ENCODE results near the gene IFT122. TPM values are rescaled to one million over a fixed set of nuclear protein-coding genes. Genes with fewer than 3 reads are reported as not detected.
"Not testable (repeated sequence)": the region's sequence is repeated elsewhere in the genome, so short reads cannot be mapped to it uniquely, and the experiment has no call there.

The IFT122 gene
- total RNA-seq, 1 experiment from 2014 or later = 35.5 TPM

- CTCF ChIA-PET = interaction anchor here (1.4 kb wide), 1 partner anchor 17 kb away, joined by 4 read pairs; no protein-coding TSS in a partner anchor
- no peak overlapping the region for H3K4me3 Mint-ChIP-seq (ENCODE audit: low read depth, unreplicated experiment)
- no peaks in the 10 kb centered on the region for H3K9me3 Mint-ChIP-seq (ENCODE audit: low read depth, unreplicated experiment)
- no peaks in the 10 kb centered on the region for H3K4me1 Mint-ChIP-seq (ENCODE audit: low read depth, unreplicated experiment)
- no peaks in the 10 kb centered on the region for H3K27me3 Mint-ChIP-seq (ENCODE audit: unreplicated experiment)
- H3K27ac Mint-ChIP-seq (ENCODE audit: unreplicated experiment) = no peak overlapping the region
- intact Hi-C loops (cut with micrococcal nuclease; ENCODE audit: unreplicated experiment) = no loop called here
- no TSS peak for BruUV-seq (replicated peaks)
- DNase-seq = no peak
- no peak for TF ChIP-seq CTCF (IDR thresholded peaks at IDR 0.05; ENCODE audit: unreplicated experiment)
- peaks cover 4% of the 10 kb centered on the region for H3K36me3 Mint-ChIP-seq (ENCODE audit: insufficient read depth, unreplicated experiment)
These were observed 33.7 kb downstream of the IFT122 start for GRCh38 chr3:129473769-129474152.

GRCh38 chr3:129474984-129475804, 35.2 kb downstream of the IFT122 start:
- intact Hi-C loops (cut with micrococcal nuclease; ENCODE audit: unreplicated experiment) = no loop called here
- Mint-ChIP-seq H3K4me1 (ENCODE audit: low read depth, unreplicated experiment) (no peaks in the 10 kb centered on the region), H3K9me3 (ENCODE audit: low read depth, unreplicated experiment) (no peaks in the 10 kb centered on the region), H3K27ac (ENCODE audit: unreplicated experiment) (no peak overlapping the region), H3K27me3 (ENCODE audit: unreplicated experiment) (no peaks in the 10 kb centered on the region), H3K36me3 (ENCODE audit: insufficient read depth, unreplicated experiment) (peaks cover 4% of the 10 kb centered on the region), H3K4me3 (ENCODE audit: low read depth, unreplicated experiment) (no peak overlapping the region)
- no peak for DNase-seq
- TF ChIP-seq CTCF (IDR thresholded peaks at IDR 0.05; ENCODE audit: unreplicated experiment) = no peak
- BruUV-seq (replicated peaks) = no TSS peak
- CTCF ChIA-PET = interaction anchor here (0.7 kb wide), 1 partner anchor 9 kb away, joined by 5 read pairs; no protein-coding TSS in a partner anchor

- Mint-ChIP-seq H3K27ac (ENCODE audit: unreplicated experiment) (no peak overlapping the region), H3K4me1 (ENCODE audit: low read depth, unreplicated experiment) (no peaks in the 10 kb centered on the region), H3K27me3 (ENCODE audit: unreplicated experiment) (no peaks in the 10 kb centered on the region), H3K9me3 (ENCODE audit: low read depth, unreplicated experiment) (no peaks in the 10 kb centered on the region), H3K4me3 (ENCODE audit: low read depth, unreplicated experiment) (no peak overlapping the region), H3K36me3 (ENCODE audit: insufficient read depth, unreplicated experiment) (peaks cover 4% of the 10 kb centered on the region)
- CTCF ChIA-PET = interaction anchor here (0.7 kb wide), 1 partner anchor 9 kb away, joined by 5 read pairs; no protein-coding TSS in a partner anchor
- no TSS peak for BruUV-seq (replicated peaks)
- DNase-seq = no peak
- TF ChIP-seq CTCF (IDR thresholded peaks at IDR 0.05; ENCODE audit: unreplicated experiment) = no peak
- intact Hi-C loops (cut with micrococcal nuclease; ENCODE audit: unreplicated experiment) = no loop called here
These were observed 35.8 kb downstream of the IFT122 start for GRCh38 chr3:129475863-129476262.

- BruUV-seq (replicated peaks) = no TSS peak
- intact Hi-C loops (cut with micrococcal nuclease; ENCODE audit: unreplicated experiment) = no loop called here
- TF ChIP-seq CTCF (IDR thresholded peaks at IDR 0.05; ENCODE audit: unreplicated experiment) = no peak
- H3K27me3 Mint-ChIP-seq (ENCODE audit: unreplicated experiment) = no peaks in the 10 kb centered on the region
- no peaks in the 10 kb centered on the region for H3K9me3 Mint-ChIP-seq (ENCODE audit: low read depth, unreplicated experiment)
- DNase-seq = no peak
- H3K4me1 Mint-ChIP-seq (ENCODE audit: low read depth, unreplicated experiment) = no peaks in the 10 kb centered on the region
- H3K36me3 Mint-ChIP-seq (ENCODE audit: insufficient read depth, unreplicated experiment) = peaks cover 4% of the 10 kb centered on the region
- no peak overlapping the region for H3K27ac Mint-ChIP-seq (ENCODE audit: unreplicated experiment)
- CTCF ChIA-PET = no interaction called here
- no peak overlapping the region for H3K4me3 Mint-ChIP-seq (ENCODE audit: low read depth, unreplicated experiment)
These were observed 36.6 kb downstream of the IFT122 start for GRCh38 chr3:129476586-129476985.

- H3K4me1 Mint-ChIP-seq (ENCODE audit: low read depth, unreplicated experiment); H3K27me3 Mint-ChIP-seq (ENCODE audit: unreplicated experiment); BruUV-seq (replicated peaks); H3K27ac Mint-ChIP-seq (ENCODE audit: unreplicated experiment); intact Hi-C loops (cut with micrococcal nuclease; ENCODE audit: unreplicated experiment); DNase-seq; H3K4me3 Mint-ChIP-seq (ENCODE audit: low read depth, unreplicated experiment); H3K9me3 Mint-ChIP-seq (ENCODE audit: low read depth, unreplicated experiment); H3K36me3 Mint-ChIP-seq (ENCODE audit: insufficient read depth, unreplicated experiment); CTCF ChIA-PET: not testable (repeated sequence)
These were observed 41.3 kb downstream of the IFT122 start for GRCh38 chr3:129481225-129481765.

Data from Calu3 (cell line).